GM18526 (cell line): ENCODE measurements around the gene CLNK.
A peak's percentile ranks its signal among the peaks of the same experiment; 100 is the strongest.

Experiments used
- POLR2A ChIP-seq: IDR thresholded peaks from 3 replicates; pipeline ENCODE4 v1.6.1; 2011; ENCODE audit not compliant: insufficient read length; ENCODE audit errors: extremely low read depth

Gene CLNK

DNA sequence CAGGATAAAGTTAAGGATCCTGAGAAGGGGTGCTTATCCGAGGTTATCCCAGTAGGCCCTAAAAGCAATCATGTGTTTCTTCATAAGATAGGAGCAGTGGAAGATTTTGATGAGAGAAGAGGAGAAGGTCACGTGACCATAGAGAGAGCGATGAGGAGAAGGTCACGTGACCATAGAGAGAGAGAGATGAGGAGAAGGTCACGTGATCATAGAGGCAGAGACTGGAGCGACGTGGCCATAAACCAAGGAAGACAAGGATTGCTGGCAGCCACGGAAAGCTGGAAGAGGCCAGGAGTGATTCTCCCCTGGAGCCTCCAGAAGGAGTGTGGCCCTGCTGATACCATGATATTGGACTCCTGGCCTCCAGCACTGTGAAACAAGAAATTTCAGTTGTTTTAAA lies 188.9 kb downstream of the CLNK start:
- TF ChIP-seq POLR2A = no peak

DNA sequence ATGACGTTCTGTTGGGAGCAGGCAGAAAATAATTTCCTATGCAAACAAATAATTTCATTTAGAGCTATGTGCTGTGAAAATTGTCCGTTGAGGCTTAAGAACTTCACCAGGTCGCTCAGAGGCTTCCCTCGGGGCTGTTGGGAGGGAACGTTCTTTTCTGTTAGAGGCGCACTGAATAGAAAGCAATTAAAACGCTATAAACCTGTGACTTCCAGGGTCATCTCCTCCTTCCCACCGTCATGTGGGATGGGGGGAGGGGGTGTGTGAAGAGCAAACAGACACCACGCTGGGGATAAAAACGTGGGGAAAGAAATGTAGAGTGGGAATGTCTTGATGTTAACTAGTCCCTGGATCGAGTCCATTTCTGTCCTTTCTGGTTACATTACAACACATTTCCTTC lies 192.1 kb downstream of the CLNK start:
- no peak for TF ChIP-seq POLR2A

DNA sequence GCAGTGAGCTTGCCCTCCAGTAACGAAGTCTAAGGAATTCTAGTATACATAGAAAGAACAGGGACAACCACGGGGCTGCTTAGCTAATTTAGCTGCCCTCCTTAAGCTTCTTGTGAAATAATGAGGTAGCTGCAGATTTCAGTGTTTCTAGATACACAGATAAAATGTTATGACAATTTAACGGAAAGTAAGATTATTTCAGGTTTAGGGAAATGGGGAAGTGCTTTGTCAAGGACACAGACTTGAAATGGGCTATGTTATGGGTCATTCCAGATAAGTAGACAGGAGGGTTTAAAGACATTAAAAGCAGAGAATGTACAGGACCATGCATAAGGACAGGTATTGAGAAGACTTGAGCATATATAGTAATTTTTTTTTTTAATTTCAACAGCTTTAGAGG lies 193.2 kb downstream of the CLNK start:
- no peak for TF ChIP-seq POLR2A

DNA sequence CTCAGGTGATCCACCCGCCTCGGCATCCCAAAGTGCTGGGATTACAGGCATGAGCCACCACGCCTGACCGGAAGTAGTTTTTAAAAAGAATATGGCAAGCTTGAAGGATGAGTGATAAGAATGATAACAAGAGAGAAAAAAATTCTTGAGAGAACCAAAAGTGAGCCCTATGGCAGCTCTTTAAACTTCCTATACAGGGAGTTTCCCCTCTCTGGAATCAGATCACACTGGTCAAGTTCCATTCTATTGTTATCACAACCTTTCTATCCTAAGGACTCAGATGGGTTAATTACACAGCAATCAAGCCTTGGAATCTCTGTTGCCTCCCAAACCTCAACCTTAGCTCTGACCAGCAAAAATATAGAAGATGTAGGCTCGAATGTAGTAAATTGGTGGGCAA lies 193.6 kb downstream of the CLNK start:
- no peak for TF ChIP-seq POLR2A

DNA sequence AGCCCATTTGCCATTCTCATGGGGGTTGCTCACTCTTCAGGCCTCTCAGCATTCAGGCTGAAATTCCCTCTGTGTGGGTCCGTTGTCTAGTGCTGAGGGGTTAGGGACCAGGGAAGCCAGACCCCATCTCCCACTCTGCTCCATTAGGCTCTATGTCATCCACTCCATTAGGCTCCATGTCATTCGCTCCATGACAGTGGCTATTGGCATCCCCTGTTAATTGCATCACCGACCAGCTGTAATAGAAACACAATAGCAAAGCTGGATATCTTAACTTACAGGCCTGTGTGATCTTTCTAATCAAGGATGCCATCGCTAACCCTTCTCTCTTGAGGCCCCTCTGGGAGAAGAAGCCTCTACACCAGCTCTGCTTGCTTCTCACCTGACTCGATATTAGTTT lies 201.7 kb downstream of the CLNK start:
- no peak for TF ChIP-seq POLR2A

DNA sequence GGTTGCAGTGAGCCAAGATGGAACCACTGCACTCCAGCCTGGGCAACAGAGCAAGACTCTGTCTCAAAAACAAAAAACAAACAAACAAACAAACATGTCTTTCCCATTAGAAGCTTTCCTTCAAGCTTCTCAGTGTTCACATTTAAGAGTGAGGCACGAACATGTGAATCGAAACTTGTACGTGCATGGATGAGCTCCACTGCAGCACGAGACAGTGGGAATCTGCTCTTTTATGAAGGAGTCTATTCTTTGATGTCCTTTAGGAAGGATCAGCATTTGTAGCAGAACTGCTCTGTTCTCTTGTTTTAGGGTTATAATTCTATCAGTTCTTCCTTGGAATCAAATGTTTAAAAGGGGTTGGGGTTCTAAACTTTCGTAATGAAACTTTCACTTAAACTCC lies 204.0 kb downstream of the CLNK start:
- TF ChIP-seq POLR2A = no peak

DNA sequence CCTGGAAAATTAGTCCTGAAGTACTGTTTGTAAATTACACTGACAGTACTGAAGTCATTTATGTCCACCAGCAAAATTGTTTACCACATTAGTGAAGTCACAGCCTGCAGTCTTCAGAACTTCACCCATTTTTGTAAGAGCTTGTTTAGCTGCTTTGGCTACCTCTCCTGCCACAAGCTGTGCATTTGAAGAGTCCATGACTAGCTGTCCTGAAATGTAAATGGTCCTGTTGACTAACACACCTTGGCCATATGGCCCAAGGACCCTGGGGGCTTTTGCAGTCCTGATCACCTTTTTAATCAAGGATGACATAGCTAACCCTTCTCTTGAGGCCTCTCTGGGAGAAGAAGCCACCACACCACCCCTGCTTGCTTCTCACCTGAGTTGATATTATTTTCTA lies 205.9 kb downstream of the CLNK start:
- no peak for TF ChIP-seq POLR2A

DNA sequence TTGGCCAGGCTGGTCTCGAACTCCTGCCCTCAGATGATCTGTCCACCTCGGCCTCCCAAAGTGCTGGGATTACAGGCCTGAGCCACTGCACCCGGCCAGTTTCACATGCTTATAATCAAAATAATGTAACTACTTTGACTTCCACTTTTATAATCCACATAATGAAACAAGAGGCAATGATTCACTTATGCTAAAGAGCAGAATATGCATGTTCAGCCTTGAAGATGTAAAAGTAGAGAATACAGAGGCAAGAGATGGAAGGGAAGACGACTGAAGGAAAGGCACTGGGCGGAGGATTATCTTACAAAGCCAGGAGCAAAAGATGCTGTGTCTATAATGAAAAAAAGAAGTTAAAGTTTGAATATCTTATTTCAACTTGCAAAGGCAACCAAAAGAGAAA lies 214.1 kb downstream of the CLNK start:
- no peak for TF ChIP-seq POLR2A

DNA sequence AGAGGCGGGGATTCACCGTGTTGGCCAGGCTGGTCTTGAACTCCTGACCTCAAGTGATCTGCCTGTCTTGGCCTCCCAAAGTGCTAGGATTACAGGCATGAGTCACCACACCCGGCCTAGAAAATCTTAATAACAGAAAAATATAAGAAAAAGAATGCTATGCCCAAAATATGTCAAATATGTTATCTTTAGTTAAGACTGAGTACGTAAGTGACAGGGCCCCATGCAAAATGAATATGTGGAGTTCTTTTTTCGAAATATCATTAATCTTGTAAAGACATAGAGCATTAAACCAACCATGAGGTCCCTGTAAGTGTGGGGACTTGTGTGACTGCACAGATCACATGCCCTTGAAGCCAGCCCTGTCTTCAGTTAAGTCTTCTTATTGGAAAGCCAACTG lies 218.4 kb downstream of the CLNK start:
- no peak for TF ChIP-seq POLR2A

DNA sequence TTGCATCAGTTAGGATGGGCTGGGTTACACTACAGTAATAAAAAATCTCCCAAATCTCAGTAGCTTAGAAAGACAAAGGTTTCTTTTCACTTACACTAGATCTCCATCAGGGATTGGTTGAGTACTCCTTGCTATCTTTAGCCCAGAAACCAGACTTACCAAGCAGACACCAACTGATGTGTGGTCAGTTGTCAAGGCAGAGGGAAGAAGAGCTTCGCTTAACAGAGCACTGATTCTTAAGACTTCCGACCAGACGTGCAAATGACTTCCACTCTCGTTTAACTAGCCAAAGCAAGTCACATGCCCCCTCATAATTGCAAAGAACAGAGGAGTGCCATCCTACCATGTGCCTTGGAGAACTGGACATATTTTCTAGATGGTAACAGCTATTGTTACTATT lies 221.7 kb downstream of the CLNK start:
- no peak for TF ChIP-seq POLR2A

DNA sequence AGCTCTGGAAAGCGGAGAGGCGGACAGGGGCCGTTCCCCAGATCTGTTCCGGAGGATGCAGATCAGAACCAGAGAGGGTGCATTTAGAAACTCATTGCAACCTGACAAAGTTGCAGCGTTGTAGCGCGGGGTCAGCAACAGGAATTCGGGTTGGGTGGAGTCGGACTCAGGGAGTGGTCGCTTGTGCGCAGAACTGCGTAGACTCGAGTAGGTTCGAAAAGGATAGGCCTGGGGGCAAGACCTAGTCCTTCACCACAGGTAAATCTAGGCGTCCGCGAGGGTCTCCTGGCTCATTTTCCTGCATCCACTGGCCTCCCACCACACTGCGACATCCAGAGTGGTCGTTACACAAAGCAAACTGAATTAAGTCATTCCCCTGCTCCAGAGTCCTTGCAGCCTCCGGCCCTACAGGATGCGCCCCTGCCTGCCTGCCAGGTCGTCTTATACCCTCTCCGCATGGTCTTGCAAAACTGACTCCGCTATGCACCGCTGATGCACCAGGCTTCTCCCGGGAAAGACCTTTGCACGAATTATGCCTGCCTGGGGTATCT lies 222.6 kb downstream of the CLNK start:
- no peak for TF ChIP-seq POLR2A

DNA sequence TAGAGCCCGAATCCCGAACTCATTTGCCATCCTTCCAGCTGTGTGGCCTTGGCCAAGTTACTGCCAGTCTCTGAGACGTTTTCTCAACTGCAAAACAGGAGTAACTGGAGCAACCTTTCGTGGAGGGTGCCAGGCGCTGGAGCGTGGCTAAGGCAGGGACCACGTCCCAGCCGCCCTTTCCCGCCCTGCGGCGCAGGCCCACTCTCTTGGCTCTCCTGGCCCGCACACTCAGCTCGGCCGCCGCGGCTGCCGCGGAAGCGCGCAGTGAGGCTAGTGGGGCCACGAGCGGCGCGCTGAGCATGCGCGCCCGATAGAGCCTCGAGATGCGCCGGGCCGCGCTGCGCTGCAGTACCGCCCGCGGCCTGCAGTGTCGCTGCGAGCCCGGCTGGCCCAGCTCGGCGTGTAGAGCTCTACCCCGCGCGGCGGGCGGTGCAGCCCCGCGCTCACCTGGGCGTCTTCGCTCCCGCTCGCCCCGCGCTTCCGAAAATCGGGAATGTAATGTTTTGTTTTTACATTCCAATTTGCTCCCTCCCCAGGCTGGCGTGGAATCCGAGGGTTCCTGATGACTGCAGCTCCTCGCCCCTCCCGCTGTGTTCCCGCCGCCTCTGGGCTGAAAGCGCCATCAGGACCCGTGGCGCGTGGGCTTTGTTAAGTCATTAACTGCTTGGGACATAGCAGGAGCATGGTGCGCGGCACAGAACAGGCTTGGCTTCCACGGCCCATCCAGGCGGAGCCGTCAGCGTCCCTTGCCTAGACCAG lies 223.3 kb downstream of the CLNK start:
- no peak for TF ChIP-seq POLR2A

DNA sequence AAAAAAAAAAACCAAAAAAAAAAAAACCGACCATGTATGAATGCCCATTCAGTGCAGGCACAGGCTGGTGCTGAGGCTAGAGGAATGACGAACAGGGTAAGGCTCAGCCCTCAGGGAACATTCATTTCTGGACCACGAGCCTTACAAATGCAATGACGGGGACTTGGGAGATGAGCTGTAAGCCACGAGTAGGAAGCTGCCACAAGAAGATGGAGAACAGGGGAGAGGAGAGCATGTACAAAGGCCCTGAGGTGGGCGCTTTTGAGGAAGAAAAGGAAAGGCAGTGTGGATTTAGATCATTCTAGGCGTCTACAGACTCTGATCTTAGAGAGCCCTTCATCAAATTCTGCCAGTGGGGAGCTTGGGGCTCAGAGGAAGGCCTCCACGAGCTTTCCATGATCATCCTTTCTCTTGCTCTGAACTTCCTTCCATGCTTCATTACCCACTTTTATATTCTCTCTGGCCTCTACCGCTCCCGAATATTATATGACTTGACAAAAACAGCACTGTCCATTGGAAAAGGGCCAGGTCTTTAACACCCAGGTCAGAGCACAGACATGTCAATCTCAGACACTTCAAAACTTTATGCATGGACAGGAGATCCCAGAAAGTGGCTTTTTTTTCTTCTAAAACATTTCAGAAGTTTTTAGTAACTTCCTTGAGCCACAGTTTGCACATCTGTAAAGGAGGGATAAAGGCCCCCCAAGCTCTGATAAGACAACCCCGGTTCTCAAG lies 224.1 kb downstream of the CLNK start:
- no peak for TF ChIP-seq POLR2A

DNA sequence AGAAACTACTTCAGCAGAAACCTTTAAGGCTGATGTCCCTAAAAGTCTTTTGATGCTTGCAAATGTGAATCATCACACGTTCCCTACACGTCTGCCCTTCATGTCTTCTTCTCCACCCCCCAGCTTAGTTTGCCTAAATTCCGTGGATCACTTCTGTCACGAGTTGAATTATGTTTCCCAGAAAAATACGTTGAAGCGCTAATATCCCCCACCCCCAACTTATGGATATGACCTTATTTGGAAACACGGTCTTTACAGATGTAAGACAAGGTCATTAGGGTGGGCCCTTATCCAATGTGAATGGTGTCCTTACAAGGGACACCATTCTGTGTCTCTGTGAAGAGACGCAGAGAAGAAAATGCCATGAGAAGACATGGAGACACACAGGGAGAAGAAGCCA lies 225.3 kb downstream of the CLNK start:
- no peak for TF ChIP-seq POLR2A

DNA sequence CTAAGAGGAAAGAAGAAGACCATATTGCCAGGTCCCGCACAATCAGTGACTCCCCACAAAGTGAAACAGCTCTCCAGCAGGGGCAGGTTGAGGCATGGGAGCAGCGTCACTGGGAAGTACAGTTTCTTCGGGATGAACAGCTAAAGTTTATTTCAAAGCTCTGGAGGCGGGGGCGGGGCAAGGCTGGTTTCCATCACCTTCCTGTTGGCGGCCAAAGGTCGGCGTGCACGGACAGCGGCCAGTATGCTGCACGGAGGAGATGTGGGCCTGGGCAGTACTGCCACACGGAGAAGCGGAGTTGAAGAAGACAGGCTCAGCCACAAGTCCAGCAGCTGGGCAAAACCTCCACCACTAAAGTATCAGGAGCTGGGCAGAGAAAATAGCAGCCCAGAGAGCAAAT lies 226.4 kb downstream of the CLNK start:
- TF ChIP-seq POLR2A = no peak

DNA sequence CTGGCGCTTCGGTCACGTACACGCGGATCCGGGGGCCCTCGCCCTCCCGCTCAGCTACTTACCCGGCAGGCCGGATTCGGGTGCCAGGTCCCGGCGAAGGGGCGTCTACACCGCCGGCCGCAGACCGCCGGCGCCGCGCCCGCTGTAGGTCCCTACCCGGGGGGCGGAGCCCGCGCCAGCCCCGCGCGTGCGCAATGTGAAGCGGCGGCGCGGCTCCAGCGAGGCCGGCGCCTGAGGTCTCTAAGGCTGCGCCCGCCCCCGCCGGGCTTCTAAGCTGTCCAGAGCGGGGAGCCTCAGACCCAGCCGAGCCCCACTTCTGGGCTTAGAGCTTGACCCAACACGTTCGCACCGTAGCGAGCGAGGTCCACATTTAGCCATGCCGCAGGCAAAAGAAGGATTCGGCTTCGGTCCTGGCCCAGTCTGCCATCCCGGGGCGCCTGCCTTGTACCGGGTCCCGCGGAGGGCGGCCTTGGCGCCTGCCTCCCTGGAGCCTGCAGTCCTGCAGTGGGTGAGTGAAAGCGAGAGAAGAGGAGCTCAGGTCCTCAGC lies 227.2 kb downstream of the CLNK start, which contains the start of gene ZNF518B:
ZNF518B (minus strand) TSS at position 172 of the 547 bp plus-strand sequence. CDS start 11,098 bp downstream, outside the sequence.
- TF ChIP-seq POLR2A = peak; percentile 29
